AG10803 (cell line): ENCODE results near the gene GDE1.

Source experiments
- DNase-seq: peaks from one replicate; pipeline ENCODE4 v3.0.0; 2010; ENCODE audit warnings: low read depth
- H3K4me3 ChIP-seq: 2 replicates; pipeline ENCODE4 v1.5.1; 2011; ENCODE audit warnings: mild to moderate bottlenecking, low read length, control low read depth
- TF ChIP-seq, protein P1 (sequence below): conservative IDR thresholded peaks from 2 replicates; pipeline ENCODE4 v1.5.1; 2011; ENCODE audit warnings: mild to moderate bottlenecking, low read length, control low read depth, inconsistent platforms

Gene GDE1

DNA sequence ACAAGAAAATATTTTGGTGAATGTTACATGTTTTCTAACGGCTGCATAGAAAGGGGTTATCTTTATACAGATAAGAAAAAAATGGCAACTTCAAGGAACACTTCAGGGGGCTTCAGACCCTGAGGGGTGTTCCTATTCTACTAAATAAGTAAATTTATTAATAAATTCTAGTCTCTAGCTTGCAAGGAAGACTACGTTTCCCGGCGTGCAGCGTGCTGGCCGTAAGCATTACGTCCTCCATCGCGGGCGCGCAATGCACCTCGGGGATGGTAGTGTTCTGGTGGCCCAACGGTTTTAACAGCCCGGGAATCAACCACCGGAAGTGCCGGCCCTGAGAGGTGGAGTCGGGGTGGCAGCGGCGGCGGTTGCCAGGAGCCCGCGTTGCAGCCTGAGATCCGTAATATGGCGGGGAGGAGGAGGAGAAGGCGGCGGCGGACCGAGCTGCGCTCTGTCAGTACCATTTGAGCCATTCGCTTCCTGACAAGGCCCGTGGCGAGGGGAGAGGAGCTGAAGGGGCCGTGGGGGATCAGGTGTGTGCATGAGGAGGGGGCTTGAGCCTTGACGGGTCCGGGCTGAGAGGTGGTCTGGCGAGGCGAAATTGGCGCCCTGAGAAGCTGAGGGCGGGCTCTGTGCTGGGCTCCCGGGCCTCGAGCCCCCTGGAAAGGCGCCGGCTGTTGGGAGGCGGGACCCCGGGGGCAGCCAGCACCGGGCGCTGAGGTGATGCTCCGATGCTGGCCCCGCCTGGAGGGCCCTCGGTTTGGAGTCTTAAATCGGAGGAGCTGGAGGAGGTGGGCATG lies 1.9 kb upstream of the GDE1 start, which contains the start of gene CCP110:
Gene CCP110, plus strand, starts transcription at position 384 of the 797 bp plus-strand sequence. CDS start 3,940 bp downstream, outside the sequence.
- TF ChIP-seq, protein P1, sequence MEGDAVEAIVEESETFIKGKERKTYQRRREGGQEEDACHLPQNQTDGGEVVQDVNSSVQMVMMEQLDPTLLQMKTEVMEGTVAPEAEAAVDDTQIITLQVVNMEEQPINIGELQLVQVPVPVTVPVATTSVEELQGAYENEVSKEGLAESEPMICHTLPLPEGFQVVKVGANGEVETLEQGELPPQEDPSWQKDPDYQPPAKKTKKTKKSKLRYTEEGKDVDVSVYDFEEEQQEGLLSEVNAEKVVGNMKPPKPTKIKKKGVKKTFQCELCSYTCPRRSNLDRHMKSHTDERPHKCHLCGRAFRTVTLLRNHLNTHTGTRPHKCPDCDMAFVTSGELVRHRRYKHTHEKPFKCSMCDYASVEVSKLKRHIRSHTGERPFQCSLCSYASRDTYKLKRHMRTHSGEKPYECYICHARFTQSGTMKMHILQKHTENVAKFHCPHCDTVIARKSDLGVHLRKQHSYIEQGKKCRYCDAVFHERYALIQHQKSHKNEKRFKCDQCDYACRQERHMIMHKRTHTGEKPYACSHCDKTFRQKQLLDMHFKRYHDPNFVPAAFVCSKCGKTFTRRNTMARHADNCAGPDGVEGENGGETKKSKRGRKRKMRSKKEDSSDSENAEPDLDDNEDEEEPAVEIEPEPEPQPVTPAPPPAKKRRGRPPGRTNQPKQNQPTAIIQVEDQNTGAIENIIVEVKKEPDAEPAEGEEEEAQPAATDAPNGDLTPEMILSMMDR: no peak
- peak within 1 kb of the TSS; percentile 97 for H3K4me3 ChIP-seq
- DNase-seq: peak; percentile 94

DNA sequence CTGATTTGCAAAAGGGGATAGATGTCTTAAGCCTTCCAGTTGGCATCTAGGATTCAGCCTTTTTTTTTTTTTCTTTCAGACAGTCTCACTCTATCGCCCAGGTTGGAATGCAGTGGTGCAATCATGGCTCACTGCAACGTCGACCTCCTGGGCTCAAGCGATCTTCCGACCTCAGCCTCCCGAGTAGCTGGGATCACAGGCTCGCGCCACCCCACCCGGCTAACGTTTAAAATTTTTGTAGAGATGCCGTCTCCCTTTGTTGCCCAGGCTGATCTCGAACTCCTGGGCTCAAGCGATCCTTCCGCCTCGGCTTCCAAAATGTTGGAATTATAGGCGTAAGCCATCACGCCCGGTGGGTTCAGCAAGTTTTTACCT lies 1.3 kb upstream of the GDE1 start:
- TF ChIP-seq, protein P1: no peak
- DNase-seq: no peak
- no peak overlapping the region for H3K4me3 ChIP-seq

DNA sequence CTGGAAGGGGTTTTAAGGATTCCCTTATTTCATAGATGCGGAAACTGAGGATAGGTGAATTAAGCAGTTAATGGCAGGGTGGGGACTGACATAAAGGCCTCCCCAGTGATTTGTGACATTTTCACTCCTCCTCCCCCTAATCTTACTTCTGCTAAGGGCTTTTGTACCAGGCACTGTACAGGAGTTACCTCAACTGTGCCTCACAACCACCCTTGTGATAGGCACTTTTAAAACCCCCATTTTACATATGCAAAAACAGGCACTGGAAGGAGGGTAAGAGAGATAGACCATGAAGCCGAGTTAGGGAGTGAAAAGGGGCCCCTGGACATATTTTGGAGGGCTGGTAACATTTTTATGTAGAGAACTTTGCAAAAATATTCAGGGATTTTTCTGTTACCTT lies 862 bp upstream of the GDE1 start:
- no peak for DNase-seq
- TF ChIP-seq, protein P1: no peak
- no peak overlapping the region for H3K4me3 ChIP-seq

DNA sequence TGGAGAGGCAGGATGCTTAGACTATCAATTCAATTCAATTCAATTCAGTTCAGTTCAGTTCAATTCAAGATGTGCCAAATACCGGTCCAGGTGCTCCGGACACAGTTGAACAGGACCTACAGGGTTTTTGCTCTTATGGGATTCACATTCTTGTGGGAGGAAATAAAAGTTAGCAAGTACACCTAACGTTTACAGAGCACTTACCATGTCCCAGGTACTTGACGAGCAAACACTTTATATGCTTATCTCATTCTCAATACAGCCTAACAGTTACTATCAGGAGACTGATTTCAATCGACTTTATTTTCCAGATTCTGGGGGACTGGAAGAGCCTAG lies 467 bp upstream of the GDE1 start:
- no peak overlapping the region; the same call in 1 of the 2 replicates for H3K4me3 ChIP-seq
- DNase-seq: no peak
- TF ChIP-seq, protein P1: no peak

DNA sequence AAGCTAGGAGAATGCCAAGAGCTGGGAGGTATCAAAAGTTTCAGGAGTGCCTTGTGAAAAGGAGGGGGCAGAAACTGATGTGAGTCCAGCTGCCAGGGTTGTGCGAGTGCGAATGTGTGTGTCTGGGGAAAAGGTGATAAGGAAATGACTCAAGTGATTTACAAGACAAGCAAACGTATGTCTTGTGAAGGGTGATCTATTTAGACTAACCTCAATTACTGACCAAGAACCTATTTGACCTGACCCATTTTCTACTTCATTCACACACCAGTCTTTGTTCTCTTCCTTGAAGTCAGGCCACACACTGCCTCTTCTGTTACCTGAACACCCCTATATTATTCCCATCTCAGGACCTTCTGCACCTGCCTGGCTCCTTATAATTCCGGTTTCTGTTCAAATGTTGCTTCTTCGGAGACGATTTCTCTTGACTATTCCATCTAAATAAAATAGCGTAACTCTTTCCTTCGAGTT lies 1.0 kb downstream of the GDE1 start:
- TF ChIP-seq, protein P1: no peak
- H3K4me3 ChIP-seq: peak overlapping the region; percentile 89
- DNase-seq: no peak

DNA sequence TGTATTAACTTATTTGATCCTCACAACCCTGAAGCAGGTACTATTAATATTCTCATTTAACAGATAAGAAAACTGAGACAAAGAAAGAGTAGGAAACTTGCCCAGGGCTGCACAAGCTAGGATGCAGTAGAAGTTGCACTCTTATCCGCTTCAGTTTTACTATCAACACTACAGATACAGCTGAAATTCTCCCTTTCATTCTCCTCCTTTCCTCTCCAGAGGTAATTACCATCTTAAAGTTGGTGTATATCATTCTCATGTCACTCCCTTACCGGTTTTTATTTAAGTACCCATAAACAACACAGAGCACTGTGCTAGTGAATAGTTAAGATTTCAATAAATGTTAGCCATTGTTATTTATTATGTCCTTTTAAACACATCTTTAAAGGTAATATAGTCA lies 3.5 kb downstream of the GDE1 start:
- no peak for DNase-seq
- TF ChIP-seq, protein P1: no peak
- H3K4me3 ChIP-seq: no peak overlapping the region

DNA sequence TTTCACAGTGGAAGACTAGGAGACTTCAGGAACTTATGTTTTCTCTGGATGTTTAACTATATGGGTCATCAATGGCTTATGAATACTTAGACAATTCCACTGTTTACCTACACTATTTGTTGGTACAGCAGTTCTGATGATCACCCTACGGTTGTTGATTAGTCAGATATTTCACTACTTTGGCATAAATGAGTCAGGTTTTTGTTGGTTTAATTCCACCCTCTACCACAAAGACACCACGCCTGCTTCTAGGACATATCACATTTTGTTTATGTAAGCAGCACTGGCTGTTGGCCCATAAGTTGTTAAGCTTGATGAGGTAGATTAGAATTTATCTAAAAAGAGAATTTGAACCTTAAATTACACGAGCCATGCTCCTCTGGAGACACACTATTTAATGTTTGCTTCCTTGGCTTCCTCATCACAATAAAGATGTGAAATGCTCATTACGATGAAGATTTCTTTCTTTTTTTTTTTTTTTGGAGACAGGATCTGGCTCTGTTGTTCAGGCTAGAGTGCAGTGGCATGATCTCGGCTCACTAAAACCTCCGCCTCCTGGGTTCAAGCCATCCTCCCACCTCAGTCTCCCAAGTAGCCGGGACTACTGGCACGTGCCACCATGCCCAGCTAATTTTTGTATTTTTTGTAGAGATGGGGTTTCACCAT lies 4.3 kb downstream of the GDE1 start:
- no peak overlapping the region for H3K4me3 ChIP-seq
- peak; percentile 16 for DNase-seq
- TF ChIP-seq, protein P1: no peak
